Measurements from ENCODE around the gene GRHL1.
"Not testable (repeated sequence)": the region's sequence is repeated elsewhere in the genome, so short reads cannot be mapped to it uniquely, and the experiment has no call there.

The GRHL1 gene

DNA sequence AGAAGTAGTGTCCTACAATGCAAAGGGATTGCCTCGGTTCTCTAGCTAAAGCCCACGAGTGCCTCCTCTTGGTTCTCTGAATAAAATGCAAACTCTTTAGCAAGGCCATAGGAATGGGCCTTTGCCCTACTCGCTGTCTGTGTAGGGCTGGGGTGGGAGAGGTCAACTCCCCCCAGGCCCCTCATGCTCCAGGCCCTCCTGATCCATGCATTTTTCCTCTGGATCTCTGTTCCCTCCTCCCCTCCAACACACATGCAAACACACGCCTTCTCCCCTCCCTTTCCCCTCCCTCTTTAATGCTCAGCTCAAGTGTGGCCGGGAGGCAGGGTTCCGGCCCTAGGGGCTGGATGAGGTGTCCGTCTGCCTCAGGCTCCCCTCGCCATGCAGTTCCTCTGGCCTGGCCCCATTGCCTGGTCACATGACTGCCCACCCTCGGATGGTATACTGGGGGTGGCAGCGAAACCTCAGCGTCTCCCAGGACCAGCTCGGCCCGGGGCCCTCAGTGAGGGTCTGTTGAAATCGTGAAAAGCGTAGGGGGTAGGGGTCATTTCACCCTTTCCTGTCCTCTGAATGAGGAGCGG, 77.0 kb downstream of the GRHL1 start:
- DNase-seq: no peak

DNA sequence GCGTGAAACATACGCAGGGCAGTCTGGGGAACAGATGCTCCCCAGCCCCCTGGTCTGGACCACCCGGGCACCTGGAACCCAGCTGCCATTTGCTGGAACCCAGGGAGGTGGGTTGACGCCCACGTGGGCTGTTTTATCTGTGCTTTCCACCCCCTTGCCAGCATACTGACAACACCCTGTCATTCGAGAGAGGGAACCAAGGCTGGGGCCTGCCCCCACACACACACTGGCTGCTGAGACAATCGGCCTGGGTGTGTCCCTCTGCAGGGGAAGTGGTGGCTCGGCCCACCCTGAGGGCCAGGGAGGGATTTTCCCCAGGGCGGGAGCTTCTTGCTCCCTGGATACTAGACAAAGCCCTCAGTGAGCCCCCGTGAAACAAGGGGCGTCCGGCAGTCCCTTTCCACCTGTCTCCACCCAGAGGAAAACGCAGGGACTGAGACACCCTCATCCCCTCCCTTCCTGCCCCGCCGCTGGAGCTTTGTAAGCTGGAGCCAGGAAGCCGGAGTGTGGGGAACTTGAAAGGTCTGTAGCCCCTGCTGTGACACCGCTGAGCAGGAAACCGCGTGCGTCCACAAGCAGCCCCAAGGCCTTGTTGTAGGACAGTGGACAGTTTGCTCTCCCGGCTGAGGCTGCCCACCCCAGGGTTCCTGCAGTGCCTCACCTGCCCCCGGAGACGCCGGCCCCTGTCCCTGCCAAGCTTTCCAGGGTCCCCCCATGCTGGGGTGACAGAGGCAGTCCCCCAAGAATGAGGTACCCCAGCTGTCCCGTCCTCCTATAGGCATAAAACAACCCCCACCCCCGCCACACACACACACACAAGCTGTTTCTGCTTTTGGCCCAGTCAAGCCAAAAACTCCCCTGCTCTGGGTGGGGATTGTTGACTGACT, 77.7 kb downstream of the GRHL1 start:
- DNase-seq: peak; percentile 57

DNA sequence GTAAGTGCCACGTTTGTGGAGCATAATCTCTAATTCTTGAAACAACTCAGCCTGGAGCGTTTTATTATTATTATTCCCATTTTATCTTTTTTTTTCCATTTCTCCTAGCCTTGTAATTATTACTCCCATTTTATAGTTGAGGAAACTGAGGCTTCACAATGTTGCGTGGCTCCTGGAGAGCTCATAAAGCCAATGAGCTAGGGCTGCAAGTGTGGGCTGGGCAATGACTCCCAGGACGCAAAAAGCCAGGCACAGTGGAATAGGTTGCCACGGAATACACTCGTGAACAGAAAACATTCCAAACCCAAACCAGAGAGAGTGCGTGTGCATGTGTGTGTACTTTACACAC, 78.4 kb downstream of the GRHL1 start:
- no peak for DNase-seq

DNA sequence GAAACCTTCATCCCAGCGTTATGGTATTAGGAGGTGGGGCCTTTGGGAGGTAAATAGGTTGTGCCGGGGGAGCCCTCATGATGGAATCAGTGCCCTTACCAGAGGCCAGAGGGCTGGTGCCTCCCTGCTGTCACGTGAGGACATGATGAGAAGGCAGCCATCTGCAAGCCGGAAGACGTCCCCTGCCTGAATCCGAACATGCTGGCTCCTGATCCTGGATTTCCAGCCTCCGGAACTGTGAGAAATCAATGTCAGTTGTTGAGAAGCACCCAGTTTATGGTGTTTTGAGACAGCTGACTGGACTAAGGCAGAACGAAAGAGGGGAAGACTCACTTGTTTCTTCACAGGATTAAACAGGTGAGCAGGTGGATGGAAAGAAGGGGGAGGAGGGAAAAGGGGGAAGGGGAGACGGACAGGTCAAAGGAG, 78.8 kb downstream of the GRHL1 start:
- peak; percentile 67 for DNase-seq

DNA sequence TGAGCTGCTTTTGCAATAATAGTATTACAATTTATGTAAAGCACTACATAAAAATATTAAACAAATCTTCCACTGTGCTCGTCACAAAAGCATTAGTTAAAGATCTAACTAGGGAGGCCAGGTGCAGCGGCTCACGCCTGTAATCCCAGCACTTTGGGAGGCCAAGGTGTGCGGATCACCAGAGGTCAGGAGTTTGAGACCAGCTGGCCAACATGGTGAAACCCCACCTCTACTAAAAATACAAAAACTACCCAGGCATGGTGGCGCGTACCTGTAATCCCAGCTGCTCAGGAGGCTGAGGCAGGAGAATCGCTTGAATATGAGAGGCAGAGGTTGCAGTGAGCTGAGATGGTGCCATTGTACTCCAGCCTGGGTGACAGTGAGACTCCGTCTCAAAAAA, 79.3 kb downstream of the GRHL1 start:
- not testable (repeated sequence) for DNase-seq

DNA sequence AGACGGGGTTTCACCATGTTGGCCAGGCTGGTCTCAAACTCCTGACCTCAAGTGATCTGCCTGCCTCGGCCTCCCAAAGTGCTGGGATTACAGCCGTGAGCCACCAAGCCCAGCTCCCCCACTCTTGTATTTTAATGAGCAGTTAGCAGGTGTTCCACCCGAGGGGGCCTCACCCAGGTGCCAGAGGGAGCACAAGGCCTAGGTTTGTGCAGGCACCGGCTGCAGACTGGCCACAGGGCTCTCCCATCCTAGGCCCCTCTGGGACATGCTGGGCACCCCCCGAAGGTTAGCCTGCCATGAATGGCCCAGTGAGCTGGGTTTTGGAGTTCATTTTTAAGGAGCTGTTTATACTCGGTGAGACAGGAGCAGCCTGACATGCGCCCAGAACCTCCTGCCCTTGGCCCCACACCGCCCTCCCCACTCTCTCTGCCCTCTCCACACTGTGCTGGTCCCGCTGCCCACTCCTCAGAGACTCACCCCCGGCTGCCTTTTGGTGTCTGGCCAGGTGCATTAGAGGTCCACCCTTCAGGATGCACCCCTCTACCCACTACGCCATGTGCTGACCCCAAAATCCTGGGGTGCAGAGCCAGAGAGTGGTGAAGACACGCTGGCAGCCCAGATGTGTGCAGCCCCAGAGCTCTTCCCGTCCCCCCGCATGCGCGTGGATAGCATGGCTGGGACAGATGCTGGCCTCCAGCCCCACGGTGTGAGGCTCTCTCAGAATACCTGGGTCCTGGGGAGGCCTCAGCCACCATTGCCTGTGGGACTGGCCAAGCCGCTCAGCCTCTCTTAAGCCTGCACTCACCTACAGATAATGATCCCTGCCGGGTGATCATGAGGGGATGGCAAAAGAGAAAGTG, 80.6 kb downstream of the GRHL1 start:
- no peak for DNase-seq

DNA sequence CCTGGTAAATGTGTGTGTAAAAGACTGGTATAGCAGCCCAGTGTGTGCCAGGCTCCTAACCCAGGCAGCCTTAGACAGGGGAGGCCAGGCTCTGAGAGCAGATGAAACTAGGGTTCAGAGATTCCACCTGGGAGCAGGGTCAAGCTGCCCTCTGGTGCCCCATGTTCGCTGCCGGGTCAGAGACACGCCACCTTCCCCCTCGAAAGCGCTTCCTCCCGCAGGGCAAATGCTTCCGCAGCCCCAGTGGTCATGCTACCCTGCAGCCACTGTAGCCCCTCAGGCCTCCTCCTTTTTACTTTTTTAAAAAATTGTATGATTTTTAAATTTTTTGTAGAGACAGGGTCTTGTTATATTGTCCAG, 81.2 kb downstream of the GRHL1 start:
- no peak for DNase-seq

DNA sequence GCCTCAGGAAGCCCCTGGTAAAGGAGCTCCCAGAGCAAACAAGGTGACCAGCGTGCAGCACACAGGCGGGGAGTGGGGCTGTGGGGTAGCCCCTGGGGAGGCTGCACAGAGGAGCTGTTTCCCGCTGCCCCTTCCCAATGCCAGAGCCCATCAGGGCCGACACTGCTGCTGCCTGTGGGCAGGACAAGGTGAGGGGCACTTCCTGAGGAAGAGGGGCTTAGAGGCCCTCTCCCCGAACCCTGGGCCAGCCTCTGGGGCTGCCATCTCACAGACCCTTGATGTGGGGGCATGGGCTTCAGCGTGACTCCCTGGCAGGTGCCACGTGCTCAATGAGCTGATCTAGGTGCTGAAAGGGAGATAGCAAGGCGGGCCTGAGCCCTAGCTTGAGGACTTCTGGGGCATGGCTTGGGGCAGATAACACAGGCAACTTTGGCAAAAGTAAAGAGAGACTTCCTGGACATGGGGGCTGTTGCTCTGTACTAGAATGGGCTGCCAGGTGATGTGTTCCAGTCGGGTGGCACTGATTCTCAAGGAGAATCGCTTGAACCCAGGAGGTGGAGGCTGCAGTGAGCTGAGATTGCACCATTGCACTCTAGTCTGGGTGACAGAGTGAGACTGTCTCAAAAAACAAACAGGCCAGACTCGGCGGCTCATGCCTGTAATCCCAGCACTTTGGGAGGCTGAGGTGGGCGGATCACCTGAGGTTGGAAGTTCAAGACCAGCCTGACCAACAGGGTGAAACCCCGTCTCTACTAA, 81.9 kb downstream of the GRHL1 start:
- DNase-seq: no peak

DNA sequence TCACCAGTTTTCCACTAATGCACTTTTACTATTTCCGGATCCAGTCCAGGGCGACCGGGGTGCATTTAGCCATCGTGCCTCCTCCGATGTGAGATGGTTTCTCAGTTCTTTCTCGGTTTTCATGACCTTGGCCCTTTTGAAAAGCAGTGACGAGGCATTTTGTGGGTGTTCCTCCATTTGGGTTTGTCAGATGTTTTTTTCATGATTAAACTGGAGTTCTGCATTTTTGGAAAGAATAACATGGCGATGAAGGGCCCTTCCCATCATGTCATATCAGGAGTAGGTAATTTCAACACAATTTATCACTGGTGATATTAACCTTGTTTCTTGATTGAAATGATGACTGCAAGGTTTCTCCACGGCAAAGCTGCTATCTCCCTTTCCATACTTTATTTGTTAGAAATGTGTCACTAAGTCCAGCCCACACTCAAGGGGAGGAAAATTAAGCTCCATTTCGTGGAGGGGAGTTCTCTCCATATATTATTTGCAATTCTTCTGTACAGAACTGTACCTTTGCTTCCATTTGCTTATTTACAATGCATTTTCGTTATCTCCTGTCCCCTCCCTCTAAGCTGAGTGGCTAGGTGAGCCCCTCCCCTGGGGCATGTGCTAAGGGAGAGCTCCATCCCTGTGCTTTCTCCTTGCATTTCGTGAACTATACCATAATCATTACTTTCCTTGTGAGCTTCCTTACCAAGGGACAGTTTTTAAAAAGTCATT, 83.0 kb downstream of the GRHL1 start:
- no peak for DNase-seq

DNA sequence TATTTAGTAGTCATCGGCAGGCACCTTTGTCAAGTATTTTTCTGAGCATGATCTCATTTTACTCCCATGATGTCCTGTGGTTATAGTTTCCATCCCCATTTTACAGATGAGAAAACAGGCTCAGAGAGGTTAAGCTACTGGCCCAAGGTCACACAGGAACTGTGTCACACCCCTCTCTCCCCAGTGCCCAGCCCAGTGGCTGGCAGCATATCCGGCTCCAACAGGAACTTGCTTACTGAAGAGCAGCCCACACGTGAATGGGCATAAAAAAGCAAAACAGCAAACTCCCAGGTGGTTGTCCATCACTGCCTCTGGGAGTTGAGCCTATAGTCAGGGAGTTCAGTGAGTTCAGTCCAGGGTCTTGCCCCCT, 83.5 kb downstream of the GRHL1 start:
- DNase-seq: no peak

DNA sequence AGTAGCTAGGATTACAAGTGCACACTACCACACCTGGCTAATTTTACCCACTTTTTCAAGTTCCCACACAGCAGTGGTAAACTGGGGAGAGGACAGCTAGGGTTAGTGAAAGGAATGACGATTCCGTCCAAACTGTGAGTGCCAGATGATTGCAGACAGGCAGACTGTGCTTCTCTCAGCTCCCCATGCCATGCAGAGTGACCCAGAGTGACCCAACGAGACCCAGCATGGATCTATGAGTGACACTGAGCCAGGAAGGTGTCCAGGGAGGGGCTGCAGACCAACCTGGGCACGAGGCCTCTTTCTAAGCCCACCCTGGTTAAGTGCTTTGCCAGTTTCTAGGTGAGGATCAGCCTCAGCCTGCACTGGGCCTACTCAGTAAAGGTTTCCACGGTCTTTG, 84.1 kb downstream of the GRHL1 start:
- DNase-seq: no peak

DNA sequence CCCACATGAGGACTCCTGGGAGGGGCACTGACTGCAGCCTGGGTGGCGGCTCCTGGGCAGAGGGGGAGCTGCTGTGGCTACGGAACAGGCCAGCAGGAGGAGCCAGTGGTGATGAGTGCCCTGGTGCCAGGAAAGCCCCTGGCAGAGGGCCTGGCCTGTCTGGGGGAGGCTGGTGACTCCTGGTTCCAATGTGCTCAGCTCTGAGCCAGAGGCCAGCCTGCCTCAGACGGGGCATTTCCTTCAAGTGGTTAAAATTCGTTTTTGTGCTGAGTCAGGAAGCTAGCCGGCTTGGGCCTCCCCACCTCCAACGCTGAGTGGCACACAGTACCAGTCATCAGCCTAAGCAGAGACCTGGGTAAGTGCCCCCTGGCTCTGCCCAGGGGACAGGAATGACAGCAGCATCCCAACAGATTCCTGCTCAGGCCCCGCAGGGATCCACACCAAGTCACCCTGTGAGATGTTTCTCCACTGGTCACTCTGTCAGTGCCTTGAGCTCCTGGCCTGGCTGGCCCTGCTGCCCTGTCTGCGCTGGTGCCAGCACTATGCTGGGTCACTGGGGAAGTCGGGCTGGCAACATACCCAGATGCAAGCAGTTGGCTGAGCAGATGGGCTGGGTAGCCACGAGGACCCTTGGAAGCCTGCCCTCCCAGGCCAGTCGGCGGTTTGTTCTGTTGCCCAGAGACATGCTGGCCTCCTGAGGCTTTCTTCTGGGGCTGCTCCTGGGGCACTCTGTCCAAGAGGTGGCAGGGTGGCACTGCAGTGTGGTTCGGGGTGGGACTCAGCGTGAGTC, 84.8 kb downstream of the GRHL1 start:
- no peak for DNase-seq

DNA sequence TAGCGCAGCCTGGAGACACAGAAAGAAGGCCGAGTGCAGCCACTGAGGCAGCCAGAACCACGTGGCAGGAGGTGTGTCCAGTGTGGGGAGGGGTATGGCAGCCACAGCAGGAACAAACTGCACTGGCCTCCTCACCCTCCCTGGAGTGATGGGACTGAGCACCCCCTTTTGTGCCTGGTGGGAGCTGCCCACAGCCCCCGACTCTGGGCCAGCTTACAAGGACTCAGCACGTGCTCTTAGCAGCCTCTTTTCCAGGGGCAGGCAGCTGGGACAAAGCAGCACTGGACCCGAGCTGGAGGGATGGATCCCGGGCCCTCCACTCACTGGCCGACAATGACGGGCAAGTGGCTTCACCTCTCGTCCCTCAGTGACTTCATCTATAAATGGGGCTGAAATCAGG, 86.6 kb downstream of the GRHL1 start:
- DNase-seq: no peak

DNA sequence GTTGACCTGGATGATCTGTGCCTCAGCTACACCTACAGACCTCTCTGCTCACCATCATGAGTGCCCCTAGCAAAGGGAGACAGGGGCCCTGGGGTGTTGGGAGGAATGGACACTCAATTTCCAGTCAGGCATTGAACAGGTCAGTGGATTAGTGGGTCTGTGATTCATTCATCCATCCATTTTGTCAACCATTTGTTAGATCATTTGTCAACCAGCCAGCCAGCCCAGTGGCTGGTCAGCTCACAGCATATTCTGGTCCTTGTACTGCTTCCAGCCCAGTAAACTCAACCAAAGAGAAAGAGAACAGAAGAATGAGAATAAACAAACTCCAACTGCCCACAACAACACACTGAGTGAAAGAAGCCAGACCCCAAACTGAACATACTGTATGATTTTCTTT, 87.2 kb downstream of the GRHL1 start:
- DNase-seq: no peak

DNA sequence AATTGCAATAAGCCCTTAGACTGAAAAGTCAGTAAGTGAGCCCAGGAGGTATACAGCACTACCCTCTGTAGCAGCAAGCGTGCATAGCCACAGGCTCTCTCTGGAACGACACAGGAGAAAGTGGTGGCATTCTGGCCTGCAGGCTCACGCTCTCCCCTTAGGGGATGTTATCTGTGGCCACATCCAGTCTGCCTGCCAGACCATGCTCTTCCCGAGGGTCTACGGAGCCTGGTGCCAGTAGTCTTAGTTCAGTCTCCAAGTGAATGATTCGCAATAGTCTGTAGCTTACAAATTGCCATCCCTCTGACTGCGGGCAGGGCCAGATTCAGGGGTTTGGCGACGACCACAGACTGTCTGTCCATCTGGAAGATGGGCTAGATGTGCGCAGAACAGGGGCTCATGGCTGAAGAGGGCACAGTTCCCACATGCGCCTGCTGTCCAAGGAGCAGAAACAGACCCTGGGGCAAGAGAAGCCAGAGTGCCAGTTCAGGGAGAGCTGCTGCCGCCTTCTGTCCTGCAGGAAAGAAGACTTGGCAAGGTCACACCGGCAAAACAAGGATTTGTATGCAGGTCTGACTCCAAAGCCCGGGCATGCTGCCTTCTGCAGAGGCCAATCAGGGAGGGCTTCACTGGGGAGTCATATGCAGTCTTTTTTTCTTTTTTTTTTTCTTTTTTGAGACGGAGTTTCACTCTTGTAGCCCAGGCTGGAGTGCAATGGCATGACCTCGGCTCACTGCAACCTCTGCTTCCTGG, 88.3 kb downstream of the GRHL1 start:
- DNase-seq: no peak

DNA sequence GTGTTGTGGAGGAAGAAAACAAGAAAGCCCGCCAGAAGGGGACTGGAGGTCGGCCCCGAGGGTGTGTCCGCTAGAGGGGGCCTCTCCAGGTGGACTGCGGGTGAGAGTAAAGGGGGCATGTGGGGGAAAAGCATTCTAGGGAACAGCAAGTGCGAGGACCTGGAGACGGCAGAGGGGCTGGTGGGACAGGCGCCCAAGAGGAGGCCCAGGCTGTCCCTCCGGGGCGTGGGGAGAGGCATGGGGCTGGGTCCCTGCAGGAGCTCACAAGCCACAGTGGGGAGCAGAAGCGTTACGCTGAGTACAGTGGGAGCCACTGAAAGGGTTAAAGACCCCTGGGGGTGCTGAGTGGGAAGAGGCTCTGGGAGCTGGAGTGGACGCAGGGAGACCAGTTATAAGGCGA, 90.2 kb downstream of the GRHL1 start:
- no peak for DNase-seq

DNA sequence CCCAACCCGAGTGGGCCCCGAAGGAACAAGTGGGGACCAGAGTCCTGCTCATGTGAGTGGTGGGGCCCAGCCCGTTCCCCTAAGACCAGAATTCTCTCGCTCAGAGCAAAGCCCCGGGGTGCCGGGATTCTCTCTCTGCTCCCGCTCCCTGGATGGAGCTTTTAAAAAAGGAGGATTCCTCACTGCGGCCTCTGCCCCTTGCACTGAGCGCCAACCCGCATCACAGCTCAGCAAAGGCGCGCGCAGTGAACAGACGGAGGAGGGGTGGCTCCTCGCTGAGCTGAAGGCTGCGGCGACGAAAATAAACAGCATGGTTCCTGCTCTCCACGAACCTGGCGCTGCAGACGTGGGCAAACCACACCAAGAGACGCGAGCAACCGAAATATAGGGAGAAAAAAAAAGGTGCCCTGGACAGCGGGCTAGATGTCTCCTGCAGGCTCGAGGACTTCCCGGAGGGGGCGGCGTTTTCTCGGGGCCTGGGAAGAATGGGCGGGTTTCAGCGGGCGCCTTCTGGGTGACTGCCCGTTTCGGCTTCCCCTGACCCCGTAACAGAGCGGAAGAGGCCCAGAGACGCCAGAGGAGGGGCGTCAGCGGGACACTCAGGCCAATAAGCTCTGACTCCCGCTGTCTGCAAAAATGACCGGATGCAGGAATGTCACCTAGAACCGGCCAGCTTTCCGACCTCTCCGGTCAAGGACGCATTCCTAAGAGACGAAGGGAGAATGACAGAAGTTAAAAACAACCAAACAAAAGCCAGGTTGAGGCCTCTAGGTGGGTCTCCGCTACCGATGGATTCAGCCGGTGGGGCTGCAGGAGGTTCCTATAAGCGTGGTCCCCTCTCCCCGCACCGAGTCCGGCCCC, 91.0 kb downstream of the GRHL1 start:
- peak; percentile 88 for DNase-seq

DNA sequence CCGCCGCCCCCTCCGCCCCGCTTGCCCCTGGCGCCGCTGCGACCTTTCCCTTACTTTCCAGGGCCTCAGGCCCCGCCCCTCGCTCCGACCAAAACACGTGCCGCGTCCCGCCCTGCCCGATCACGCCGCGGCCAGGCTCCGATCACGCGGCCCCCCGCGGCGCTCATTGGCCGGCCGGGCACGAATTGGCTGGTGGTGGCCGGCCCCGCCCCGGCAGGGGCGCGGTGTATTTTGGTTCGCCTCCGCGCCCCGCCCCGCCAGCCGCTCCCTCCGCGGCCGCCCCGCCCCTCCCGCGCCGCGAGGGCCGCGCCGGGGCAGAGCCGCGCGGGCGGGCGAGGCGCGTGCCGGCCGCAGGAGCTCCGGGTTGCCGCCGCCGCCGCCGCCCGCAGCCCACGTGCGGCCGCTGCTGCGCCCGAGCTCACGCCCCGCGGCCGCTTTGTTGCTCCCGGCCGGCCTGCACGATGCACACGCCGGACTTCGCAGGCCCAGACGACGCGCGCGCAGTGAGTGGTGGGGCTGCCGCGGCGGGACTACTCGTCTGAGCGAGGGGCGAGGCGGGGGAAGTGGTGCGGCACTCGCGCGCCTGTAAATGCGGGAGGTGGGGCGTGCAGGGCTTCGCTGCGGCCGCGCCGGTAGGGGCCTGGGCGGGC, 91.9 kb downstream of the GRHL1 start, which contains the start of gene KLF11:
Gene KLF11, plus strand, starts transcription at position 295 of the 650 bp plus-strand sequence. Its CDS starts 167 bp downstream, at position 462.
- DNase-seq: peak; percentile 85

Measured in retina (tissue), 1 donor.